ENCODE results near the gene HPCA. TPM values are rescaled to one million over a fixed set of nuclear protein-coding genes. Genes with fewer than 3 reads are reported as not detected.
A peak's percentile ranks its signal among the peaks of the same experiment; 100 is the strongest.

Gene HPCA
- total RNA-seq, 2 donors from 2014 or later = 1.5 to 1.9 TPM

DNA sequence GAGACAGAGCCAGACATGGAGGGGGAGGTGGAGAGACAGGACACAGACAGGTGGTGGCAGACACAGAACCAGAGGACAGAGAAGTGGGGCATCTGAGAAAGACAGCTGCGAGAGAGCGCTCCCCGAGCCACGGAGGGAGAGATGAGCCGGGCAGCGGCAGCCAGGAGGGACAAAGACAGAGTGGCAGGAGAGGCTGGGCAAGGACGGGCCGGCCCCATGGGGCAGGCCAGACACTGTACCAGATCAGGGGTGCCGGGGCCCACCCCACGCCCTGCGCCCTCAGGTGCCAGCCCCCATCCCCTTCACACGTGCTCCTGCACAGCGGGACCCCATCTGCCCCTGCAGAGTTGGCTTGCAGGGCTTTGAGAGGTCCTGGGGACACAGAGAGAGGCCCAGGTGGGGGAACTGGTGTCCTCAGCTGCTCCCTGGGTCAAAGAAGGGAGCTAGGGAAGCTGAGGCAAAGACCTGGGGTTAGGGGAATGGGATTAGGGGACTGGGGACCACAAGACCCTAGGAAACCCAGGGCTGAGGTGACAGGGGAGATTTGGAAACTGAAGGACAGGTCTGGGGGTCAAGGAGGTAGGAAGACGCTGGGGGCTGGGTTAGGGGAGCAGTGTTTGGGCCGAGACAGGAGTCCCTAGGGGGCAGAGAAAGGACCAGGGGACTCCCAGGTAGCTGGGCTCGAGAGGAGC, 16.2 kb upstream of the HPCA start:
- no peak for DNase-seq

DNA sequence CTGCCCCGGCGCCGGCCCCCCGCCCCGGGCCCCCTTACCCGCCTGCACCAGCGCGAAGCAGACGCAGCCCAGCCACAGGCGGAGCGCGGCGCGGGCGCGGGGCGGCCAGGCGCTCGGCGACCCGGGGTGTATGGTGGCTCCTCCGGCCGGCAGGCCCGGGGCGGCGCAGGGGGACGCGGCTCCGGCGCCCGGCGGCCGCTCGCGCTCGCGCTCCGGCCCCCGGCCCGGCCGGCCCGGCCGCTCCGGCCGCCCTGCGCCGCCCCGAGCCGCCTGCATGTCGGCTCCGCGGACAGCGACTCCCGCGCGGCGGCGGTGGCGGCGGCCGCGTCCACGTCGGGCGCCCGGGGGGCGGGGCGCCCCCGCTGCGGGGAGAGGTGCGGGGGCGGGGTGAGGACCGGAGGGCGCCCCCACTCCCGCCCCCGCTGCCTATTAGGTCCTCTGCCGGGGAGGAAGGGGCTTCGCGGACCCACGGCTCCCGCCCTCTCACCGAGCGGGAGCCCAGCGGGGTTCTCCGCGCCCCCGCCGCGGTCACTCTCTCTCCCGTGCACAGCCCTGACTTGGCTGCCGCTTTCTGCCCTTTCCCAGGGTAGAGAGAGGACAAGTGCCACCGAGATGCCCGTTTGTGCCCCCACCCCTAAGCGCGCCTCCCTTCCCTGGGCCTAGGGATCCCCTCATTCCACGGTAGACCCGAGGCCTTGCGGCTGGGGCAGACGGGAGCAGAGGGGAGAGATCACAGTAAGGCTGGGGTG, 15.5 kb upstream of the HPCA start, which contains the start of gene FNDC5:
TSS of gene FNDC5 (minus strand) at position 298 of the 749 bp plus-strand sequence.
- peak; percentile 43 for ATAC-seq

More for the DNA sequence above, 16.2 kb upstream of the HPCA start:
- intact Hi-C loops (cut with DNase I, micrococcal nuclease) = no loop called here
- no peak for ATAC-seq

DNA sequence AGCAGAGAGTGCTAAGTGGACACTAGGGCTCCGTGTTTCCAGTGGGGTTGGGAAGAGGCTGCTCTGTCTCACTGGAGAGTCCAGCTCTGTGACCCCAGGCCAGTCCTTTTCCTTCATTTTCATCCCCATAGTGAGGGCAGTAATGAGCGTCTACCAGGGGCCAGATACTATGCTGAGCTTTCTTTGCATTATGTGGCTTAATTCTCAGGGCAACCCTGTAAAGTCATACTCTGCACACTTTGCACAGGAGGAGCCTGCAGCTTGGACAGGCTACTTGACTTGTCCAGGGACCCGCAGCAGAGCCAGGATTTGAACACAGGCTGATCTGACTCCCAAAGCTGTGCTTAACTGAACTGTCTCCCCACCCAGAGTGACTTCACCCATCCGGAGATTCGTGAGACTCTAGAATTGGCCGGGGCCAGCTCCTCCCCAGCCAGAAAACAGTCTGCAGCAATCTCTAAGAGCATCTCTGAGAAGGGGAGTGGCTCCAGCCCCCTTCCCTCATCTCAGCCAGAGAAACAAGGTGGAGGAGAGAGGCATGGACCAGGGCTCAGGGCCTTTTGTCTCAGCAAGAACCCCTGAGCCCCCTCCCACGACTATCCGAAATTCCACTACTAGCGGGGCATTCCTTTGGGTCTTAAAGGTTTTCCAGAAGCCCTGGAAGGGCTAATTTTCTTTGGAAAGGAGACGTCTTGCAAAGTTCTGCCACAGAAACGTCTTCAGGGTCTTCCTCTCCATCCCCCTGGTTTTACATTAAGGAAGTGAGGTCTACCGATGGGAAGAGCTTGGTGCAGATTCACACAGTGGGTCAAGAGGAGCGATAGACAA, 14.7 kb upstream of the HPCA start:
- ATAC-seq (no peak), DNase-seq (no peak)
- intact Hi-C loops (cut with DNase I, micrococcal nuclease) = no loop called here

More for the DNA sequence above, 15.5 kb upstream of the HPCA start, which contains the start of gene FNDC5:
- DNase-seq = no peak
- intact Hi-C loops (cut with DNase I, micrococcal nuclease) = no loop called here

DNA sequence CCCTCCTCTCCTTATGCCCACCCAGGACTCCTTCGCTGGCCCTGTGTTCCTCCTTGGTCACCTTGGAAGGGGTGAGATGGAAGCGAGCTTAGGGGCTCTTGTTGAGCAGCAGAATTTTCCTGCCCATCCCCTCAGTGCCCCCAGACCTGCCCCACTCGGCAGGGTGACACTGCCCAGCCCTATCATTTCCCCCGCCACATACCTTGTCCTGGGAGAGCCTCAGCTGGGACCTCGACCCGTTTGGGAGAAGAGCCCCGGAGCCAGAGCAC, 14.2 kb upstream of the HPCA start:
- no peak for ATAC-seq
- intact Hi-C loops (cut with DNase I, micrococcal nuclease) = no loop called here
- DNase-seq = no peak

DNA sequence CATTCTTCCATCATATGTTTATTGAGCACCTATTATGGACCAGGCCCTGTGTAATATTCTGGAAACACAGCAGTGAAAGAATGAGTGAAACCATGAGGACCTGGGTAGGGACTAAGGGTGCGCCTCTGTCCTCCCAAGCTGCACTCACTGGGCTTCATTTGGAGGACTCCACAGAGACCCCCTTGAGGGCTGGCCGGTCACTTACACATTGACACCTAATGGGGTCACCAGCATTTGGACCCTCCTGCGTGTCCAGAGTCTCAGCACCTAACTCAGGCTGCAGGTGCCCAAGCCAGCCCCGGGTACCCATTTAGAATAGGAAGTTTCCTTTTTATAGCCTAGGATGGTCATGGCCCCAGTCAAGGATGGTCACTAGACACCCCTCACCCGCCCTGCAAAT, 12.8 kb upstream of the HPCA start:
- DNase-seq (no peak), ATAC-seq (no peak)
- intact Hi-C loops (cut with DNase I, micrococcal nuclease) = no loop called here

DNA sequence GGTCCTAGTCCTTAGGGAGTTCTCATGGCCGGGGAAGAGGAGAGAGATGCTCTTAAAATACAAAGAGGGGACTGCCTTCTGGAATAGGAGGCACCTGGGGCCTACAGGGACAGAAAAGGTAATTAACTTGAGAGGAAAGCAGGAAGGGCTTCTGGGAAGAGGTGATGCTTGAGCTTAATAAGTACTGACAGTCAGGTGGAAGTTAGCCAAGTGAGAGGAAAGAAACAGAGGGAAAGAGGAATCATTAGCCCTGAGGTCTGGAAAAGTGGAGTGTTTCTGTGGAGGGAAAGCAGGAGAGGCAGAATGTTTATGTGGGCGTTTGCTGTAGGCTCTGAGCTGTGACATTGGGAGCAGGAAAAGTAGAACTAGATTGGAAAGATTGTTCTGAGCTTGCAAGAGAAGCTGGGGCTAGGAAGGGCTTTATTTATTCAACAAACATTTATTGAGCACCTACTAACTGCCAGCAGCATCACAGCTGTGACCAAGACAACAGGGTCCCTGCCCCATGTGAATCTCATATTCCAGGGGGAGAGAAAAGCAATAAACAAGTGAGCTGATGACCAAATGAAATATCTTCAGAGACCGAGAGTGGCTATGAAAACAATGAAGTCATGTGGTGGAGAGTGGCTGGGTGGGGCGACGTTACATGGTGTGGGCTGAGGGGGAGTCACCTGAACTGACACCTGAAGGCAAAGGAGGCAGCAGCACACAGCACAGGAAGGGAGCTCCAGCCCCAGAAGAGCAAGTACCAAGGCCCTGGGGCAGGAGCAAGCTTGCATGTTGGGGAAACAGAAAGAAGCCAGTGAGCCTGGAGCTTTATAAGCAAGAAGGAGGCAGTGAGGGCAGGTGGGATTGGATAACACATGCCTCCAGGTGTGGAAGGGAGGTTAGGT, 11.2 kb upstream of the HPCA start:
- intact Hi-C loops (cut with DNase I, micrococcal nuclease) = no loop called here
- no peak for DNase-seq
- no peak for ATAC-seq

DNA sequence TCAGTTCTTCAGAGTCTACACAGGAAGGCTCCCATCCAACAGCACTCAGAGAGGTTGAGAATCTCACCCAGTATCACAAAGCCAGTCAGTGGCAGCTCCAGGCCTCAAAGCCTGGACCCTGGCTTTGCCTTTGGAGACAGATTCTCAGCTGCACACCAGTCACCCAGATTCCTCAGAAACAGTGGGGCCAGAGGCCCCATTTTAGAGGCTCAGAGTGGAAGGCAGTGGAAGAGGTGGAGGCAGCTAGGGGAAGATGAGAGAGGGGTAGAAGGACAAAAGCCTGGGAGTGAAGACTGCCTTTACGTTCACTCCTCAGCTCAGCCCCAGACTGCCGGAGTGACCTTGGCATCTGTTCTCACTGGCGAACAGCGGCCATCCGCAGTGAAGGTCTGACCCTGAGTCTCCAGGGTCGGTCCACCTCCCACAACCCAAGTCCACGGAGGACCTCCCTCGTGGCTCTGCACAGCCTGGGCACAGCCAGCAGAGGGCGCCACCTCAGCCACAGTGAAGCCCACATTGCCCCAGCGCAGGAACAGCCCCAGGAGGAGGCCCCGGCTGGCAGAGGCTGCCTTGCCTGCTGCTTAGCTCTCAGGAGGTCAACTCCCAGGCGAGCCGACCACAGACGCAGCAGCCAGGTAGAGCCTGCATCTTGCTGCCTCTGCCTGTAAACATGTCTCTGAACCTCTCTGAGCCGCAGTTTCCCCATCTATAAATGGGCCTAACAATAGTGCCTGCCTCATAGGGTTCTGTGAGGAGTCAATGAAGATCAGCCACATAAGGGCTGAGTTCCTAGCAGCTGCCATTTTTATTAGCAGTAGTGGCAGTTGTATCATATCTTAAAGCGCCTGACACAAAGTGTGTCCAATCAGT, 9.7 kb upstream of the HPCA start:
- ATAC-seq (peak; percentile 79), DNase-seq (peak; percentile 51 to 67)
- intact Hi-C loops (cut with DNase I, micrococcal nuclease) = no loop called here

DNA sequence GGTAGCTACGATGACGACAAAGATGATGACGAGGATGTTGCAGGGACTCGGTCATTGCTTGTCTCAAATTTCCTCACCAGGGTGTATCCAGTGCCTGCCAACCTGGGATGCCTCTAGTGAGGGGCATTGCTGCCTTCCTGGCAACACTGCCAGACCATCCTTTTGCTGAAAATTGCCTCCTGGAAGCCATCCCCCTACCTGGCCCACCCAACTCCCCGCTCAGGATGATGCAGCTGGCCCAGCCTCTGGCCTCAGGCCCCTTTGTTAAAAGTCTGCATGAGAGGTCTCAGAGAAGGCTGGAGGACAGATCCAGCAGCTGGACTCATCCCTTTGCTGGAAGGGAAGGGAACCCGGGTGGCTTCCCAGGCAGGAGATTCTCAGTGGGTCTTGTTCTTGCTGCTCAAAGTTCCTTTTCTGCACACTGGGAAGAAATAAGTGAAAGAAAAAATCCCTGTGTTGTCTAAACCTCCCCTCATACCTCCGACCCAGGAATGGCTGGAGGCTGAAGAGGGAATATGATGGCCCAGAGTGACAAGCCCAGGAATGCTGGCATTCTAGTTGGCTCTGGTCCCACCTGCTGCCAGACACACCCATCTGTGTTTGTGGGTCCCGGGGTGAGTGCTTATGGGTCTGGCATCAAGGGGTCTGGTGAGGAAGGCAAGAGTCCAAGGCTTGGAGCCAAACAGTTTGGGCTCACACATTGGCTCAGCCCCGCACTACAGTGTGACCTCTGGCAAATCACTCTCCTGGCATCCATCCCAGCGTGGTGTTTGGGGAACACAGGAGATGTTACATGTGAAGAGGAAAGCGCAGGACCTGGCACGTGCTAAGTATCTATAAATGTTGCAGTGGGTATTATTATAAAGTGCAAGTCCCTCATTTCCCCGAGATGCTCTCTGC, 8.8 kb upstream of the HPCA start:
- DNase-seq = peak in 1 of 2 donors; percentile 22
- intact Hi-C loops (cut with DNase I, micrococcal nuclease) = no loop called here
- no peak for ATAC-seq

DNA sequence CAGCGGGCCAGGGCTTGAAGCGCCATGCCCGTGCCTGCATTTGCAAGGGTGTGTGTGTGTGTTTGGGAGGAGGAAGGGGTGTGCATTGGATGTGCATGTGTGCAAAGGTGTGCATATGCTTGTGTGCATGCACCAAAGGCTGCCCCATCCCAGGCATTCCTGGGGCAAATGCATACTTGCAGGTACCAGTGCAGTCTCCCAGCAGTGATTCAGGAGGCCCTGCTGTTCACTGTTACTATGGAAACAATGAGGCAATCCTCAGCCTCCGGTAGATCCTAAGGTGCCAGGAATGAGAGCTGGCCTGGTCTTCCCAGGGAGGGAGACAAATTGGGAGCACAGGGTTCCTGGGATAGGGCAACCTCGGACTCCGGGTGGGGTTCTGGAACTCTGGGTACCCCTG, 8.1 kb upstream of the HPCA start:
- no peak for ATAC-seq
- intact Hi-C loops (cut with DNase I, micrococcal nuclease) = no loop called here
- DNase-seq = peak in 1 of 2 donors; percentile 5

DNA sequence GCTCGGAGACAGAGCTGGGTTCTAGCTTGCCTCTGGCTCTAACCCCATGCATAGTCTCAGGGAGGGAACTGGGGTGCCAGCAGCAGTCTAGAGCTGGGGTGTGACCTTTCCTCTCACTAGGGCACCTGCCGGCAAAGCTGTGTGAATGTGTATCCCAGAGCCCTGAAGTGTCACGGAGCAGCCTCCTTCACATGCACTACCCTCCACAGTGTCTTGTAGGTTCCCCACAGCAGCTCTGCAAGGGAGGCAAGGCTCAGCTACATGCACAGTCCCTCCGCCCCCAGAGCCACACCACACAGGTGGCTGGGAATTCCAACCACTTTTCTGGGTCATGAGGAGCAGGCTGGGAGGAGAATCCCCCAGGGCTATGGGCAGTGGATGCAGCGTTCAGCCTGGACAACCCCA, 7.7 kb upstream of the HPCA start:
- ATAC-seq (no peak), DNase-seq (peak in 1 of 2 donors; percentile 17)
- intact Hi-C loops (cut with DNase I, micrococcal nuclease) = no loop called here

DNA sequence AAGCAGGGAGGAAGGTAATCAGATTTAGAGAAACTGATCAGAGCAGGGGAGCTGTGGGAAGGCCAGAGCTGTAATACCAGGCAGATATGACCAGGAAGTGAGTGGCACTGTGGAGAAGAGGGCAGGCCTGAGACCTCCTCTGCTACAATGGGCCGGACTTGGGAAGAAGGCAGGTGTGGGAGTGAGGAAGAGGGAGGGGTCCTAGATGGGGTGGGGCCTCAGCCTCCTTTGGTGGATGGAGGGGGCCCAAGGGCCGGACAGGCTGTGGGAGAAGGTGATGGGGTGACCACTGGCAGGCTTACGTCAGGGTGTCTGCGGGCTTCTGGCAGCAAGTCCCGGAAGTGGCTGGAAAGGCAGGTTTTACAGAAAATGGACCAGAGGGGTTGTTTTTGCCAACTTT, 5.0 kb upstream of the HPCA start:
- peak; percentile 33 for ATAC-seq
- intact Hi-C loops (cut with DNase I, micrococcal nuclease) = no loop called here

DNA sequence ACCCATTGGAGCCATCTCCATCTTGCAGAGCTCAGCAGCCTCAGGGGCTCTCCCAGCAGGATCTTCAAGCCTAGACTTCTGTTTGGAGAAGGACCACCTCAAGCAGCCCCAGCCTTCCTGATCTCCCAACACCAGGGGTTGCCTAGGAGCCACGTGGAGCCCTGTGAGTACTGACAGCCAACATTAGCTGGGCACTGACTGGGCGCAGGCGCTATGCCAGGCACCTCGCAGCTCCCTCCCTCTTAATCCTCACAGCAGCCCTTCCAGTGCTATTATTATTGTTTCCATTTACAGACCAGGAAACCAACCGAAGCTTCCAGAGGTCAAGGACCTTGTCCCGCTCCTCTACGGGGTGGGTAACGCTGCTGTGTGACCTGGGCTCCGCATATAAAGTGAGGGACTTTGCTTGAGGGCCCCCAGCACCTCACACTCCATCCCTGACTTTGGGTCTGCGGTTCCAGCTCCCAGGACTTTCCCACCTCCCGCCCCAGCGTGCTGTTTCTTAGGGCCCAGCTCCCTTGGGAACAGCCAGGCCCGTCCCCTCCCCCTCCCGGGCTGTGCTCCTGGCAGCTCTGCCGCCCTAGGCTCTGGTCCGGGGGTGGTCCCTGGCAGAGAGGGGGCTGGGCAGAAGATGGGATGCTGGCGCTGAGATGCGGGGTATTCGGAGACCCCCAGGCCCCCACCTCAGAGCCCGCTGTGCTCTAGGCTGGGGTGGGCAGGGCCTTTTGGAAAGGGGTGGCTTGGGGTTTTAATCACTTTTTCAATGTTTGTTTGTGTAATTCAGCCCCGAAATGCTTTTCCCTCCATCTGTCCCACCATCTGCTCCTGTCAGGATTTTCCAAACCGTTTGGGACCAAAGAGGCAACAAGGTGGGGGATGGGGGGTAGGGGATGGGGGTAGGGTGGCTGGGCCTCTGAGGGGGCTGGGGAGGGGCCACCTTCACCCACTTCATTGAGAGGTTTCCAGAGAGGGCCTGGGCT, 4.1 kb upstream of the HPCA start:
- ATAC-seq (no peak), DNase-seq (no peak)
- intact Hi-C loops (cut with DNase I, micrococcal nuclease) = no loop called here

More for the DNA sequence above, 5.0 kb upstream of the HPCA start:
- no peak for DNase-seq

DNA sequence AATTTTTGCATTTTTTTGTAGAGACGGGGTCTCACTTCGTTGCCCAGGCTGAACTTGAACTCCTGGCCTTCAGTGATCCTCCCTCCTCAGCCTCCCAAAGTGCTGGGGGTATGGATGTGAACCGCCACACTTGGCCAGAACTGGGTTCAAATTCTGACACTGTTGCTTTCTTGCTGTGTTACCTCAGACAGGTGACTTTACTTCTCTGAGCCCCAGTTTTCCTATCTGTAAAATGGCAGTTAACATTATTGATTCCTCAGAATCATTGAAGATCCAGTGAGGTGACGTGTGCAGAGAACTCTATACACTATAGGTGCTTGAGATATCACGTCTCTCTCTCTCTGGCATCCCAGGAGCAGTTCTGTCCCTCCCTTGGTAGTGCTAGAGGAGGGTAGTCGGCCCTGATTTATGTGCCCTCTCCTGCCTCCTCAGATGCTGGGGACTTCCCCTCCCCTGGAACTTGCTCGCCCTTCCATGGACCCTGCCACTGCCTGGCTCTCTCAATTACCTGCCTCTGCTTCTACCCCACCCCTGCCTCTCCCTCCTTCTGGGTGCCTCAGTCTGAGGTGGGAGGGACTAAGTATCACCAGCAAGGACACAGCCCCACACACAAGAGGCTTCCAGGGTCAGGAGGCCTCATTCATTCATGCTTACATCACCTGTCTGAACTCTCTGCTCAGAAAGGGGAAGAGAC, 2.8 kb upstream of the HPCA start:
- intact Hi-C loops (cut with DNase I, micrococcal nuclease) = no loop called here
- no peak for DNase-seq

DNA sequence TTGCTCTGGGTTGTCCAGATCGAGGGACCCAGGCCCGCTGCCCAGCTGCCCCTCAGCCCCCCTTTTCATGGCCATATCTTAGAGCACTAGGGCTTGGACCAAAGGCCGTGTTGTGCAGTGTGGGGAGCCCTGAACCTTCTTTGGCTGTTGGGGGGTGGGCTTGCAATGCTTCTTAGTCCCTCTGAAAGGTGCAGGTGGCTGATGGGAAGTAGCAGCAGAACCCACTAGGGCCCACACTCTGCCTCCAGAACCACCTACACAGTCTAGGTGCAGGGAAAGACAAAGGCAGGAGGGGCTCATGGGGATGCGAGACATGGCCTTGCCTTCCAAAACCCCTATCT, 2.3 kb upstream of the HPCA start:
- ATAC-seq = no peak
- intact Hi-C loops (cut with DNase I, micrococcal nuclease) = no loop called here

More for the DNA sequence above, 2.8 kb upstream of the HPCA start:
- no peak for ATAC-seq

DNA sequence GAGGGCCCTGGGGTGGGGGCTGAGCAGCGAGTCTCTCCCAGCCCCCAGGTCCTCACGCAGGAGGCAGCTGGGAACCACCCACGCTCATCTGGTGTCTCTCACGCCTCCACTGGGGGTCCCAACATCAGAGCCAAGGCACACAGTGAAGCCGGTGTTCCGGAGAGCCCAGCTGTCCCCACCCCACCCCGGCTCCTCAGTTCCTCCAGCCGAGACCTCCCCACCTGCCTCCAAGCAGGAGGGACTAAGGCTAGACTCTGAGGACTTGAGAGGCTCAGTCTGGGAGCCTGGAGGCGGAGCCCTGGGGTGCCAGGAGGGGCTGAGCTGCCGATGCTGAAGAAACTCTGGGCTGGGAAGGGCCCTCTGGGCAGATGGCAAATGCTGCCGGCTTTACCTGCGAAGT, 1.6 kb upstream of the HPCA start:
- ATAC-seq (no peak), DNase-seq (no peak)
- intact Hi-C loops (cut with DNase I, micrococcal nuclease) = no loop called here

More for the DNA sequence above, 2.3 kb upstream of the HPCA start:
- no peak for DNase-seq

All from left colon (tissue), 2 donors.